ENCODE data around the gene CEMIP.

DNA sequence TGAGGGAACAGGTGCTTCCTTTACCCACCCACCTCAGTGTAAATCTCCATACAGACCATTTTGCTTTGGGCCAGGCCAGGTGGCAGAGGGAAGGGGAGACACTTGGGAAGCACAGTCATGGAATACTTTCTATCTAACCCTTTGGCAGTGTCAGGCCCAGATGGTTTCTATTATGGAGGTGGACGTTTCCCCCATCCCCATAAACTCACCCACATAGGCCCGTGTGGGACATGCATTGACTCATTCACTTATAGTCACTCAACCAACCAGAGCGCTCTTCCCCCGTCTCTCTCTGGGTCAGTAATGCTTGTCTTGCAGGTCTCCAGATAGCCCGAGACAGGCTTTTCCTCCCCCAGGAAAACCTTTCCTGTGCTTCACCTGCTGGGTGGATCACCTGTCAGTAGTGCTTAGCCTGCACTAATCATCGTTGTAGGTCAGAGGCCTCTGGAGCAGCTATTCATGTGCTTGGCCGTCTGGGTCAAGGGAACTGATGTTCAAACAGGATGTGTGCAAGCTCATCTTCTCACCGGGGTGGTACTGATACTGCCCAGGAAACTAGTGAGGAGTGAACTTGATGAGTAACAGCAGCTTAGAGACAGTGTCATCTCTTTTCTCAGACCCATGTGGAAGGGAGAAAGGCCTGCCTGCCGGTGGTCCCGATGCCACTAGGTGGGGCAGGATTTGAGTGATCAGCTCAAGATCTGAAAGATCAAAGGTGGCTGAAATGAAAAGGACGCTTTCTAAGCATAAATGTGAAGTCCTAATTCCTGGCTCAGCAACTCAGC, 67.1 kb downstream of the CEMIP start:
- TF ChIP-seq, protein P1, sequence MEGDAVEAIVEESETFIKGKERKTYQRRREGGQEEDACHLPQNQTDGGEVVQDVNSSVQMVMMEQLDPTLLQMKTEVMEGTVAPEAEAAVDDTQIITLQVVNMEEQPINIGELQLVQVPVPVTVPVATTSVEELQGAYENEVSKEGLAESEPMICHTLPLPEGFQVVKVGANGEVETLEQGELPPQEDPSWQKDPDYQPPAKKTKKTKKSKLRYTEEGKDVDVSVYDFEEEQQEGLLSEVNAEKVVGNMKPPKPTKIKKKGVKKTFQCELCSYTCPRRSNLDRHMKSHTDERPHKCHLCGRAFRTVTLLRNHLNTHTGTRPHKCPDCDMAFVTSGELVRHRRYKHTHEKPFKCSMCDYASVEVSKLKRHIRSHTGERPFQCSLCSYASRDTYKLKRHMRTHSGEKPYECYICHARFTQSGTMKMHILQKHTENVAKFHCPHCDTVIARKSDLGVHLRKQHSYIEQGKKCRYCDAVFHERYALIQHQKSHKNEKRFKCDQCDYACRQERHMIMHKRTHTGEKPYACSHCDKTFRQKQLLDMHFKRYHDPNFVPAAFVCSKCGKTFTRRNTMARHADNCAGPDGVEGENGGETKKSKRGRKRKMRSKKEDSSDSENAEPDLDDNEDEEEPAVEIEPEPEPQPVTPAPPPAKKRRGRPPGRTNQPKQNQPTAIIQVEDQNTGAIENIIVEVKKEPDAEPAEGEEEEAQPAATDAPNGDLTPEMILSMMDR (IDR thresholded peaks at IDR 0.05), result no peak
- no peak for TF ChIP-seq POLR2A (IDR thresholded peaks at IDR 0.05)

All from lower leg skin (tissue), 3 donors.